ENCODE measurements around the gene MGAT4B. TPM values are rescaled to one million over a fixed set of nuclear protein-coding genes. Genes with fewer than 3 reads are reported as not detected.

Gene MGAT4B
- total and polyA plus RNA-seq, 4 donors: 42.0 to 156 (median 83.7) TPM

- Histone ChIP-seq H3K27me3 (ENCODE audit: control insufficient read depth in 4 of 4, insufficient read depth in 4 of 4, low read length in 3 of 4) (no peaks in the 10 kb centered on the region), H3K4me1 (ENCODE audit: control insufficient read depth in 4 of 4, insufficient read depth in 4 of 4, low read length in 3 of 4) (peaks cover 30 to 78% (median 54%) of the 10 kb centered on the region in 4 donors), H3K9me3 (ENCODE audit: control insufficient read depth in 4 of 4, low read length in 3 of 4) (no peaks in the 10 kb centered on the region), H3K4me3 (ENCODE audit: low read depth in 1 of 3, low read length in 3 of 3) (peak overlapping the region; percentile 64 to 92 (median 80)), H3K27ac (ENCODE audit: low read depth in 1 of 2, low read length in 2 of 2) (peak overlapping the region; percentile 94 to 99), H3K9ac (ENCODE audit: low read depth in 1 of 2, low read length in 2 of 2) (peak overlapping the region; percentile 68 to 98), H3K36me3 (ENCODE audit: control insufficient read depth in 4 of 4, insufficient read depth in 3 of 4, low read depth in 1 of 4, low read length in 3 of 4) (peaks cover 12 to 26% (median 25%) of the 10 kb centered on the region in 4 donors)
- TF ChIP-seq ATF3 (IDR thresholded peaks at IDR 0.05) (no peak), JUND (IDR thresholded peaks at IDR 0.05) (peak in 1 of 2 donors; percentile 25), YY1 (IDR thresholded peaks at IDR 0.05) (peak; percentile 93), ZBTB33 (IDR thresholded peaks at IDR 0.05) (no peak), RAD21 (IDR thresholded peaks at IDR 0.05) (peak; percentile 27 to 44), NR2F2 (IDR thresholded peaks at IDR 0.05) (peak; percentile 63), HNF4A (conservative IDR thresholded peaks at IDR 0.05) (peak; percentile 29 to 41), REST (IDR thresholded peaks at IDR 0.05) (peak; percentile 84), TAF1 (conservative IDR thresholded peaks at IDR 0.05) (peak; percentile 85), EGR1 (IDR thresholded peaks at IDR 0.05; ENCODE audit: low read depth in 2 of 2) (peak in 1 of 2 donors; percentile 41), FOXA2 (IDR thresholded peaks at IDR 0.05) (no peak), RXRA (IDR thresholded peaks at IDR 0.05) (peak; percentile 66 to 74), CTCF (IDR thresholded peaks at IDR 0.05; ENCODE audit: low read depth, low read length, missing input control) (peak; percentile 16), MAX (IDR thresholded peaks at IDR 0.05) (no peak), FOXA1 (IDR thresholded peaks at IDR 0.05) (no peak), GABPA (IDR thresholded peaks at IDR 0.05 in 1 of 2, conservative IDR thresholded peaks at IDR 0.05 in 1 of 2) (peak in 1 of 2 donors; percentile 18), SP1 (IDR thresholded peaks at IDR 0.05) (peak; percentile 79), HNF4G (IDR thresholded peaks at IDR 0.05) (no peak)
- peak; percentile 96 for DNase-seq (ENCODE audit: low spot score)
- WGBS: under 1% methylated on average over 54 of the region's 54 CpGs
Measured at GRCh38 chr5:179821298-179822058, 14.8 kb upstream of the MGAT4B start.
